Ovary (tissue), 9 donors: ENCODE results near the gene PPIG. TPM values are rescaled to one million over a fixed set of nuclear protein-coding genes. Genes with fewer than 3 reads are reported as not detected.

ENCODE experiments used
- DNase-seq, 5 donors: peaks; one replicate each; pipeline ENCODE4 v3.0.0-alpha.2; 2019 to 2020
- H3K27ac ChIP-seq, 2 donors: fragments of 200-600 bp; one replicate each; pipeline versions ENCODE4 v1.5.1 to v1.8.0; 2019 to 2022
- H3K27me3 ChIP-seq: fragments of 200-600 bp; one replicate; pipeline ENCODE4 v1.8.0; 2022
- H3K36me3 ChIP-seq: fragments of 200-600 bp; sonication (generic); one replicate; pipeline ENCODE4 v1.5.1; 2019
- H3K4me1 ChIP-seq: one replicate; pipeline ENCODE4 v1.8.1; 2013; ENCODE audit warnings: mild to moderate bottlenecking, moderate library complexity; ENCODE audit not compliant: insufficient read depth
- H3K4me3 ChIP-seq: fragments of 200-600 bp; sonication (generic); one replicate; pipeline ENCODE4 v1.5.1; 2017
- H3K9me3 ChIP-seq, 2 donors: fragments of 200-600 bp in 1 of 2; sonication (generic) in 1 of 2; one replicate each; pipeline versions ENCODE4 v1.5.1 to v1.8.1; 2013 to 2019; ENCODE audit warnings: mild to moderate bottlenecking in 1 of 2, moderate library complexity in 1 of 2
- EP300 ChIP-seq: sonication (generic); formaldehyde crosslinking; IDR thresholded peaks from one replicate; pipeline ENCODE4 v1.6.1; 2017; ENCODE audit warnings: antibody characterized with exemption
- POLR2A ChIP-seq: fragments of 450-650 bp; IDR thresholded peaks from one replicate; pipeline ENCODE4 v1.6.1; 2017; ENCODE audit warnings: antibody characterized with exemption, mild to moderate bottlenecking, moderate library complexity
- WGBS, 3 donors: extraction: QIAGEN DNeasy Blood & Tissue Kit in 1 of 3; methylation state at CpG; one replicate each; pipeline versions ENCODE4 v1.1.5 to v1.1.7; 2013 to 2017; 5-methylcytosine and 5-hydroxymethylcytosine counted together
- intact Hi-C, 4 donors: fragments of 100-400 bp; cut with DNase I; formaldehyde crosslinking; loops; one replicate each; pipeline versions ENCODE4 v1.11.0 to v1.15.1; 2022 to 2023
- polyA plus RNA-seq, 2 donors: library from polyadenylated mRNA; stranded (reverse); fragments of 200-250 nt in 1 of 2; fragments of 350-450 nt in 1 of 2; fragmentation: Illumina TruSeq in 1 of 2; extraction: RNeasy Lipid Tissue Mini Kit (QIAGEN cat#74804) in 1 of 2; gene quantifications; one replicate each; pipeline ENCODE4 v1.2.3, GENCODE V29; 2013 to 2014
- total RNA-seq, 7 donors: library from RNA; depleted of rRNA in 2 of 7; stranded (reverse); fragments of >200 nt in 2 of 7; fragmentation: NEBNext Ultra II Directional in 3 of 7; extraction: Animal tissue kit (Norgen Biotek cat#: 25700) in 3 of 7; gene quantifications; one replicate each; pipeline versions ENCODE4 v1.1.0 to v1.2.4, GENCODE V29; 2016 to 2023
- TF ChIP-seq, protein P1 (sequence below), 3 donors: fragments of 450-650 bp in 2 of 3; fragments of 200-600 bp in 1 of 3; IDR thresholded peaks; one replicate each; pipeline versions ENCODE4 v1.5.1 to v1.8.0; 2016 to 2022; ENCODE audit warnings: antibody characterized with exemption in 3 of 3, mild to moderate bottlenecking in 1 of 3
- donor health status: DM: no; HTN: no; CAD: no; lungs with moderate emphysema.
- donor health status: DM: no; HTN: no; CAD: no.
- donor health status: Bipolar disorder and iron deficiency.
- donor health status: DM: yes; HTN: yes; CAD: no.
- donor health status: DM: no; HTN: no; CAD: no.
- donor health status: DM: yes; HTN: yes; CAD: no.

Gene PPIG
- total and polyA plus RNA-seq, 9 donors = 29.3 to 64.5 (median 52.5) TPM

DNA sequence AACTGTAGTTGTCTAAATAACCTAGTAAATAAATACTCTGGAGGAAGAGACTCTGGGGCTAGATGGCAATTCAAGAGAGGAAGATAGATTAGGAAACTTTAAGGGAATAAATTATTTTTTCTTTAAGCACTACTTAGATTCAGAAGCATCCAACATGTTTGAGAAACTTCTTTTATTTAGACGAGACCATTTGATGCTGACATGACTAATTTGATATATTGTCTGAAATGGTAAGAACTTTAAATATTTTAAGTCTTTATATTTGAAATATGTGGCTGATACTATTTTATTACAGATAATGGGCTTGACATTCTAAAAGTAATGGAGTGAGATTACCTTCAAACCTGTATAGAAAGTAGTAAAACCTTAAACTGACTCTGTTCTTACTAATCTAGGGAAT lies 36.4 kb downstream of the PPIG start:
- TF ChIP-seq, protein P1, sequence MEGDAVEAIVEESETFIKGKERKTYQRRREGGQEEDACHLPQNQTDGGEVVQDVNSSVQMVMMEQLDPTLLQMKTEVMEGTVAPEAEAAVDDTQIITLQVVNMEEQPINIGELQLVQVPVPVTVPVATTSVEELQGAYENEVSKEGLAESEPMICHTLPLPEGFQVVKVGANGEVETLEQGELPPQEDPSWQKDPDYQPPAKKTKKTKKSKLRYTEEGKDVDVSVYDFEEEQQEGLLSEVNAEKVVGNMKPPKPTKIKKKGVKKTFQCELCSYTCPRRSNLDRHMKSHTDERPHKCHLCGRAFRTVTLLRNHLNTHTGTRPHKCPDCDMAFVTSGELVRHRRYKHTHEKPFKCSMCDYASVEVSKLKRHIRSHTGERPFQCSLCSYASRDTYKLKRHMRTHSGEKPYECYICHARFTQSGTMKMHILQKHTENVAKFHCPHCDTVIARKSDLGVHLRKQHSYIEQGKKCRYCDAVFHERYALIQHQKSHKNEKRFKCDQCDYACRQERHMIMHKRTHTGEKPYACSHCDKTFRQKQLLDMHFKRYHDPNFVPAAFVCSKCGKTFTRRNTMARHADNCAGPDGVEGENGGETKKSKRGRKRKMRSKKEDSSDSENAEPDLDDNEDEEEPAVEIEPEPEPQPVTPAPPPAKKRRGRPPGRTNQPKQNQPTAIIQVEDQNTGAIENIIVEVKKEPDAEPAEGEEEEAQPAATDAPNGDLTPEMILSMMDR (IDR thresholded peaks at IDR 0.05) = no peak
- TF ChIP-seq POLR2A = no peak
- TF ChIP-seq EP300 = no peak
- H3K27me3 ChIP-seq = no peaks in the 10 kb centered on the region
- H3K4me1 ChIP-seq = no peaks in the 10 kb centered on the region
- intact Hi-C loops = no loop called here
- H3K4me3 ChIP-seq = no peak overlapping the region
- no peak overlapping the region for H3K27ac ChIP-seq
- WGBS, 3 donors = 67 to 80% (median 77%) methylated on average over 1 of the region's 1 CpG
- no peaks in the 10 kb centered on the region for H3K9me3 ChIP-seq
- DNase-seq = no peak
- no peaks in the 10 kb centered on the region for H3K36me3 ChIP-seq

DNA sequence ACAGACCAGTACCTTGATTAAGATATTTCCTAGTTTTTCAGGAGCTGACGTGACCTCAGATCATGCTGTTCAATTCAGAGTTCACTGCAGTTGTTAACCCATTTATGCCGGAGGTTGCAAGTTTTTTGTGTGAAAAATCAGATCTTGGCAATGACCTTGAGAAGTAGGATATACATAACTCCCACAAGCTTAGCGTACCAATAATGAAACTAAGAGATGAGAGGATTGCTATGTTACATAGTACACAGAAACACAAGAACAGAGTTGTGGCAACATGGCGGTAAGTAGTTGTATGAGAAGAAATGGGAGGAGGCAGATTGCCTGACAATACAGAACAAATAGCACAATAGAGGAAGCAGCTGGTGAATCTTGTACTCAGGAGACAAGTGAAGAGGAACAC lies 39.1 kb downstream of the PPIG start:
- TF ChIP-seq EP300 (no peak), POLR2A (no peak)
- TF ChIP-seq, protein P1 (IDR thresholded peaks at IDR 0.05) = no peak
- WGBS, 3 donors = 47 to 67% (median 55%) methylated on average over 4 of the region's 4 CpGs
- intact Hi-C loops = no loop called here
- no peaks in the 10 kb centered on the region for H3K27me3 ChIP-seq
- H3K9me3 ChIP-seq = no peaks in the 10 kb centered on the region
- no peak for DNase-seq
- H3K4me1 ChIP-seq = peaks cover 1% of the 10 kb centered on the region
- no peak overlapping the region for H3K27ac ChIP-seq
- no peak overlapping the region for H3K4me3 ChIP-seq
- no peaks in the 10 kb centered on the region for H3K36me3 ChIP-seq

DNA sequence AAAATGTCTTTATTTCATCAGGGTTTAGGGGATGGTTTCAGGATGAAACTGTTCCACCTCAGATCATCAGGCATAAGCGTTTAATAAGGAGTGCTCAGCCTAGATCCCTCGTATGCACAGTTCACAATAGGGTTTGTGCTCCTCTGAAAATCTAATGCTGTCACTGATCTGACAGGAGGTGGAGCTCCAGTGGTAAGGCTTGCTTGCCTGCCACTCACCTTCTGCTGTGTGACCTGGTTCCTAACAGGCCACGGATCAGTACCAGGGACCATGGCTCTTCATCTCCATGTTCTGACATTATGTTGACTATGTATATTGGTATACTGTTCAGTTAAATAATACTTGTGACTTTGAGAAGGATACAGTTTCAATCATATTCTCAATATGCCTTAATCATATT lies 41.6 kb downstream of the PPIG start:
- no peak for DNase-seq
- TF ChIP-seq EP300 (no peak), POLR2A (no peak)
- TF ChIP-seq, protein P1 (IDR thresholded peaks at IDR 0.05) = no peak
- H3K9me3 ChIP-seq = no peaks in the 10 kb centered on the region
- H3K27ac ChIP-seq = no peak overlapping the region
- no peak overlapping the region for H3K4me3 ChIP-seq
- WGBS, 3 donors = 89 to 94% (median 93%) methylated on average over 3 of the region's 3 CpGs
- H3K4me1 ChIP-seq = peaks cover 1% of the 10 kb centered on the region
- H3K27me3 ChIP-seq = no peaks in the 10 kb centered on the region
- no peaks in the 10 kb centered on the region for H3K36me3 ChIP-seq
- intact Hi-C loops = no loop called here

DNA sequence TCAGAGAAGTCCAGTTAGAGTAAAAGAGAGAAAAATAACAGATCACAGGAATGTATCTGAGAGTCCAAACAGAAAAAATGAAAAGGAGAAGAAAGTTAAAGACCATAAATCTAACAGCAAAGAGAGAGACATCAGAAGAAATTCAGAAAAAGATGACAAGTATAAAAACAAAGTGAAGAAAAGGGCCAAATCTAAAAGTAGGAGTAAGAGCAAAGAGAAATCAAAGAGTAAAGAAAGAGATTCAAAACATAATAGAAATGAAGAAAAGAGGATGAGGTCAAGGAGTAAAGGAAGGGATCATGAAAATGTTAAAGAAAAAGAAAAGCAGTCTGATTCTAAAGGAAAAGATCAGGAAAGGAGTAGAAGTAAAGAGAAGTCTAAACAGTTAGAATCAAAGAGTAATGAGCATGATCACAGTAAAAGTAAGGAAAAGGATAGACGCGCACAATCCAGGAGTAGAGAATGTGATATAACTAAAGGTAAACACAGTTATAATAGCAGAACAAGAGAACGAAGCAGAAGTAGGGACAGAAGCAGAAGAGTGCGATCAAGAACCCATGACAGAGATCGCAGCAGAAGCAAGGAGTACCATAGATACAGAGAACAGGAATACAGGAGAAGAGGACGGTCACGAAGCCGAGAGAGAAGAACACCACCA lies 52.4 kb downstream of the PPIG start:
- TF ChIP-seq, protein P1 (IDR thresholded peaks at IDR 0.05) = no peak
- no peak for TF ChIP-seq EP300
- TF ChIP-seq POLR2A = no peak
- WGBS, 3 donors = 95 to 99% (median 97%) methylated on average over 8 of the region's 8 CpGs
- Histone ChIP-seq H3K9me3 (no peaks in the 10 kb centered on the region), H3K36me3 (no peaks in the 10 kb centered on the region), H3K27ac (no peak overlapping the region), H3K4me1 (no peaks in the 10 kb centered on the region), H3K27me3 (no peaks in the 10 kb centered on the region), H3K4me3 (no peak overlapping the region)
- DNase-seq = no peak
- intact Hi-C loops = no loop called here
